DND-41 (cell line): ENCODE measurements around the gene TRIP12.

ENCODE experiments used
- CTCF ChIP-seq: IDR thresholded peaks from 2 replicates; pipeline ENCODE4 v1.5.1; 2012; ENCODE audit warnings: borderline replicate concordance, low read length, moderate library complexity, mild to moderate bottlenecking; ENCODE audit not compliant: poor library complexity, severe bottlenecking; ENCODE audit errors: extremely low read depth
- EZH2 ChIP-seq: IDR thresholded peaks from 3 replicates; pipeline ENCODE4 v1.6.1; 2012; ENCODE audit warnings: borderline replicate concordance, low read depth, mild to moderate bottlenecking, moderate library complexity, low read length, inconsistent platforms; ENCODE audit not compliant: severe bottlenecking

- no peak for TF ChIP-seq CTCF
- TF ChIP-seq EZH2: no peak
Measured at GRCh38 chr2:229887441-229887840, 34.4 kb downstream of the TRIP12 start.
